Fibroblast of lung (primary cell): ENCODE results near the gene LOXL4. TPM values are rescaled to one million over a fixed set of nuclear protein-coding genes. Genes with fewer than 3 reads are reported as not detected.

Experiments
- DNase-seq, 2 donors: peaks; one replicate each; pipeline versions ENCODE4 v3.0.0 to v3.0.0-alpha.2; 2010; ENCODE audit warnings: low read depth in 2 of 2
- H2AFZ ChIP-seq: 2 replicates; pipeline ENCODE4 v1.5.1; 2012; ENCODE audit warnings: low read length, control low read depth, inconsistent platforms
- H3K27ac ChIP-seq: 2 replicates; pipeline ENCODE4 v1.5.1; 2011; ENCODE audit warnings: low read length, control low read depth; ENCODE audit not compliant: insufficient read depth
- H3K27me3 ChIP-seq: 2 replicates; pipeline ENCODE4 v1.5.1; 2011; ENCODE audit warnings: mild to moderate bottlenecking, low read length; ENCODE audit not compliant: control insufficient read depth, insufficient read depth
- H3K36me3 ChIP-seq: 2 replicates; pipeline ENCODE4 v1.5.1; 2011; ENCODE audit warnings: low read length; ENCODE audit not compliant: control insufficient read depth, insufficient read depth
- H3K4me1 ChIP-seq: 2 replicates; pipeline ENCODE4 v1.5.1; 2011; ENCODE audit warnings: low read length; ENCODE audit not compliant: control insufficient read depth, insufficient read depth; ENCODE audit errors: extremely low read depth
- H3K4me2 ChIP-seq: 2 replicates; pipeline ENCODE4 v1.5.1; 2011; ENCODE audit warnings: low read length, control low read depth; ENCODE audit not compliant: insufficient read depth; ENCODE audit errors: extremely low read depth
- H3K4me3 ChIP-seq, 4 experiments: fragments of 200-600 bp in 1 of 4; sonication (generic) in 1 of 4; replicated peaks in 1 of 4; 2 replicates each; pipeline ENCODE4 v1.5.1; 2011 to 2016; ENCODE audit warnings: low read length in 4 of 4, low read depth in 3 of 4, mild to moderate bottlenecking in 3 of 4, control low read depth in 2 of 4, inconsistent platforms in 1 of 4, mixed read lengths in 1 of 4; ENCODE audit not compliant: insufficient read depth in 1 of 4; ENCODE audit errors: control extremely low read depth in 1 of 4
- H3K79me2 ChIP-seq: 2 replicates; pipeline ENCODE4 v1.5.1; 2012; ENCODE audit warnings: mild to moderate bottlenecking, low read length, inconsistent platforms; ENCODE audit not compliant: control insufficient read depth, insufficient read depth
- H3K9ac ChIP-seq: 2 replicates; pipeline ENCODE4 v1.5.1; 2011; ENCODE audit warnings: mild to moderate bottlenecking, low read length, control low read depth; ENCODE audit not compliant: insufficient read depth
- H3K9me3 ChIP-seq: 2 replicates; pipeline ENCODE4 v1.5.1; 2012; ENCODE audit warnings: low read depth, low read length; ENCODE audit not compliant: control insufficient read depth, insufficient read depth
- H4K20me1 ChIP-seq: 2 replicates; pipeline ENCODE4 v1.5.1; 2011; ENCODE audit warnings: low read length; ENCODE audit not compliant: control insufficient read depth, insufficient read depth; ENCODE audit errors: extremely low read depth
- CTCF ChIP-seq, 2 donors: IDR thresholded peaks in 1 of 2; conservative IDR thresholded peaks in 1 of 2; 1 replicate in 1 of 2; 2 replicates in 1 of 2; pipeline ENCODE4 v1.5.1; 2011 to 2012; ENCODE audit warnings: low read length in 2 of 2, control low read depth in 1 of 2, inconsistent platforms in 1 of 2, low read depth in 1 of 2, mild to moderate bottlenecking in 1 of 2
- EZH2 ChIP-seq: IDR thresholded peaks from 2 replicates; pipeline ENCODE4 v1.5.1; 2012; ENCODE audit warnings: low read length, control low read depth, mild to moderate bottlenecking; ENCODE audit errors: missing control alignments
- polyA plus RNA-seq, 2 donors: library from polyadenylated mRNA; depleted of rRNA in 1 of 2; stranded (reverse) in 1 of 2; unstranded in 1 of 2; fragments of >200 nt; gene quantifications; 2 replicates each; pipeline ENCODE4 v1.2.1, GENCODE V29; 2011 to 2012; ENCODE audit warnings: missing spikeins in 1 of 2
- total RNA-seq: library from RNA; depleted of rRNA; stranded (reverse); fragments of >200 nt; gene quantifications from 2 replicates; pipeline ENCODE4 v1.2.1, GENCODE V29; 2014

The LOXL4 gene
- total and polyA plus RNA-seq, 2 donors (not counting 1 experiment from before 2014, with no cell fraction given): 73.0 to 75.1 TPM

GRCh38 chr10:98308669-98309365 lies 40.8 kb upstream of the LOXL4 start:
- Histone ChIP-seq H3K27me3 (peaks cover 3% of the 10 kb centered on the region), H3K9me3 (no peaks in the 10 kb centered on the region), H3K4me2 (peak overlapping the region; percentile 66), H3K27ac (no peak overlapping the region), H2AFZ (peak overlapping the region; percentile 96), H3K4me1 (peaks cover 8% of the 10 kb centered on the region), H3K4me3 (peak overlapping the region in 2 of 4 experiments; percentile 19 to 41), H3K36me3 (no peaks in the 10 kb centered on the region), H3K79me2 (no peaks in the 10 kb centered on the region), H4K20me1 (no peaks in the 10 kb centered on the region), H3K9ac (no peak overlapping the region)
- TF ChIP-seq EZH2 (no peak), CTCF (conservative IDR thresholded peaks at IDR 0.05 in 1 of 2, IDR thresholded peaks at IDR 0.05 in 1 of 2; ENCODE audit: low read depth in 1 of 2, low read length in 2 of 2) (no peak)
- no peak for DNase-seq

GRCh38 chr10:98307916-98308541 lies 40.0 kb upstream of the LOXL4 start:
- no peak overlapping the region for H3K9ac ChIP-seq
- no peak overlapping the region for H3K27ac ChIP-seq
- H3K4me2 ChIP-seq: no peak overlapping the region
- H3K27me3 ChIP-seq: peaks cover 9% of the 10 kb centered on the region
- no peaks in the 10 kb centered on the region for H4K20me1 ChIP-seq
- TF ChIP-seq CTCF (conservative IDR thresholded peaks at IDR 0.05 in 1 of 2, IDR thresholded peaks at IDR 0.05 in 1 of 2; ENCODE audit: low read depth in 1 of 2, low read length in 2 of 2) (no peak), EZH2 (no peak)
- DNase-seq: peak in 1 of 2 donors; percentile 63
- H3K9me3 ChIP-seq: no peaks in the 10 kb centered on the region
- no peak overlapping the region for H3K4me3 ChIP-seq
- no peaks in the 10 kb centered on the region for H3K36me3 ChIP-seq
- no peaks in the 10 kb centered on the region for H3K79me2 ChIP-seq
- H2AFZ ChIP-seq: no peak overlapping the region
- peaks cover 8% of the 10 kb centered on the region for H3K4me1 ChIP-seq

GRCh38 chr10:98306501-98306900 lies 38.5 kb upstream of the LOXL4 start:
- H3K9ac ChIP-seq: no peak overlapping the region
- peaks cover 8% of the 10 kb centered on the region for H3K4me1 ChIP-seq
- TF ChIP-seq EZH2: no peak
- no peak for TF ChIP-seq CTCF (conservative IDR thresholded peaks at IDR 0.05 in 1 of 2, IDR thresholded peaks at IDR 0.05 in 1 of 2; ENCODE audit: low read depth in 1 of 2, low read length in 2 of 2)
- no peak overlapping the region for H3K4me2 ChIP-seq
- no peaks in the 10 kb centered on the region for H3K9me3 ChIP-seq
- no peak overlapping the region for H2AFZ ChIP-seq
- H3K4me3 ChIP-seq: no peak overlapping the region
- no peak overlapping the region for H3K27ac ChIP-seq
- peaks cover 13% of the 10 kb centered on the region for H3K27me3 ChIP-seq
- no peaks in the 10 kb centered on the region for H3K79me2 ChIP-seq
- no peaks in the 10 kb centered on the region for H4K20me1 ChIP-seq
- no peaks in the 10 kb centered on the region for H3K36me3 ChIP-seq
- DNase-seq: no peak
